Stimulated activated CD4-positive, alpha-beta T cell treated with anti-CD3 and anti-CD28 coated beads, Interleukin-1b, Interleukin-23, amount 100 ng/mL, for 48 hours (primary cell): ENCODE measurements around the gene RFX2.
A peak's percentile ranks its signal among the peaks of the same experiment; 100 is the strongest.
"Not testable (repeated sequence)": the region's sequence is repeated elsewhere in the genome, so short reads cannot be mapped to it uniquely, and the experiment has no call there.

Experiments used
- DNase-seq: peaks from one replicate; pipeline ENCODE4 v3.0.0-alpha.2; 2020

The RFX2 gene

GRCh38 chr19:6033744-6034264, 76.5 kb downstream of the RFX2 start:
- DNase-seq: no peak

GRCh38 chr19:6032827-6033226, 77.5 kb downstream of the RFX2 start:
- DNase-seq: no peak

- no peak for DNase-seq
Measured at GRCh38 chr19:6032381-6032780, 77.9 kb downstream of the RFX2 start.

GRCh38 chr19:6030214-6030507, 80.1 kb downstream of the RFX2 start:
- DNase-seq: no peak

DNA sequence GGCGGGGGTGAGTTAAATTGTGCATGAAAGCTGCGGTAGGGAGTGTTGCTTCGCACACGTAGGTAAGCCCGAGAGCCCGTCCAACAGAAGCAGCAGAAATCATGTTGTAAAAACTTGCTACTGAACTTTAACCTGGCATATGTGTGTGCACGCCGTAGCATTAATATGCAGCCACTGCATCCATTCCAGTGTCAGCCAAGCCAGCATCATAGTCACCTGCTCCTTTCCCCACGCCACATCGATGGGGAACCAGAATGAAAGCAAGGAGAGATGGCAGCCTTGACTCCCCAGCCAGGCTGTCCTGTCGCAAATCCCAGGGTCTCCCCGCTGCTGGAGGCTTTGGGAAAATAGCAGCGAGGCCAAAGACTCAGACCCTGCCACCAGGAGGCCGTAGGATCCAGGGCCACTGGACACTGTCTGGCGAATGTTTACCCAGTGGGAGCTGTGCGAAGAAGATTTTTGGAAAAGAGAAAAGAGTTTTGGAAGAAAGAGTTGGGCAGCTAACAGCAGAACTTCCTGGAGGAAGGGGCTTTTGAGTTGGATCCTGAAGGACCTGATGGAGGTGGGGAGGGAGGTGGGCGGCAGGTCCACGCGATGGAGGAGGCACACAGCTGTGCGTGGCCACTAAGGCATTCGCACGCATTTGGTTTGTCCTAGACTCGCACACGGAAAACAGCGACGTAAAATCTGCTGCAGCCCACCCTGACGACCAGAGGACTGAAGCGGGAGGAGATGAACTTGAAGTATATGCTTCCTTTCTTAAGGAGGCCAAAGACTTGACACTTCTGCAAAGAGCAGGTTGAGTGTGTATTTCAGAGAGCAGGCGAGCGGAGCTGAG, 83.7 kb downstream of the RFX2 start:
- no peak for DNase-seq

DNA sequence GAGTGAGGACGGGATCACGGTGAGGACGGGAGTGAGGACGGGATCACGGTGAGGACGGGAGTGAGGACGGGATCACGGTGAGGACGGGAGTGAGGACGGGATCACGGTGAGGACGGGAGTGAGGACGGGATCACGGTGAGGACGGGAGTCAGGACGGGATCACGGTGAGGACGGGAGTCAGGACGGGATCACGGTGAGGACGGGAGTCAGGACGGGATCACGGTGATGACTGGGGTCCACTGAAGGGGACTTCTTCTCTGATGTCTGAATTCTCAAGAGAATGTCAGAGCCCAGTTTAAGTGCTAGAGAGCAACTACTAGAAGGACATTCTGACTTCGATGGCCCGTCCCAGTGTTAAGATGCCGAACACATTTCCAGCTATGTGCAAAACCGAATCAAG, 85.5 kb downstream of the RFX2 start:
- not testable (repeated sequence) for DNase-seq

DNA sequence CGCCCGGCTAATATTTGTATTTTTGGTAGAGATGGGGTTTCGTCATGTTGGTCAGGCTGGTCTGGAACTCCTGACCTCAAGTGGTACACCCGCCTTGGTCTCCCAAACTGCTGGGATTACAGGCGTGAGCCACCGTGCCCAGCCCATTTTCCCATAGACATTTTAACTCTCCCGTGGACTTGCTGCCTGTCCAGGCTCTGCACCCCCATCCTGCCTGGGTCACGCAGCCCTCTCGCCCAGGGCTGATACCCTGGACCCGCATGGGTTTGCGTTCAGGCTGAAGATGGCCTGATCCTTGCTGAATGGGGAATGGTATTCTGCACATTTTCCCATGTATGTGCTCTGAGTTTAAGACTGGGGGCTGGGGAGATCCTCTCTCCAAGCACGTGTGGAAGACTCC, 86.4 kb downstream of the RFX2 start:
- no peak for DNase-seq

- no peak for DNase-seq
Measured at GRCh38 chr19:6023085-6023682, 87.1 kb downstream of the RFX2 start.

GRCh38 chr19:6022570-6023064, 87.7 kb downstream of the RFX2 start:
- DNase-seq: no peak

- peak; percentile 81 for DNase-seq
Measured at GRCh38 chr19:6021878-6022569, 88.3 kb downstream of the RFX2 start.

GRCh38 chr19:6020972-6021805, 89.1 kb downstream of the RFX2 start:
- no peak for DNase-seq

DNA sequence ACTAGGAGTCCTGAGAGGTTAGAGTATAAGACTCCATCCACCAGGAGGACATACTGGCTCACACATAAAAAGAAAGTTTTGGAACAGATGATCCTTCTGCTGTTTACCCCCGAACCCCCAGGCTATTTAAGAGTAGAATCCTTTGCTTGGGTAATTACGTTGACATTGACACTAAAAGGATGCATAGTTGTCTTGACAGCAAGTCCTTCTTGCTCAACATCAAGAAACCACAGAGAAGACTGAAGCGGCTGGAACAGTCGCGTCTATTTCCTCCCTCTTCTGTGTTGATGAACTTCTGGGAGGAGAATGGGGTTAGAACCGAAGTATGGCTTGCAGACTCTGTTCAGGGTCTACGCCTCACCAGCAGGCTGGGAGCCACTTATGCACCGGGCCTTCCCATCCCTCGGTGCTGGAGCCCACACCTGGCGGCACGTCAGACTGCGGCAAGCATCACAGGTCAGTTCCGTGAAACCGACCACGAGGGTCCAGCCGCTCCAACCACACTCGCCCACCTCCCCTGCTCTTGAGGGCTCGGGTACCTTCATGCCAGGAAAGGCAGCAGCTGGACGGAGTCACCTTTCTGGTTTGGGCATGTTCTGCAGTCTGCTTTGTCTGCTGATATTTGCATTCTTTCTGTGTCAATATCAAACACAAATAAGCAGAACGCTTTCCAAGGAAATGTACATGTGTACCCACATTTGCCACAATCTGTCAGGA, 90.0 kb downstream of the RFX2 start:
- no peak for DNase-seq

DNA sequence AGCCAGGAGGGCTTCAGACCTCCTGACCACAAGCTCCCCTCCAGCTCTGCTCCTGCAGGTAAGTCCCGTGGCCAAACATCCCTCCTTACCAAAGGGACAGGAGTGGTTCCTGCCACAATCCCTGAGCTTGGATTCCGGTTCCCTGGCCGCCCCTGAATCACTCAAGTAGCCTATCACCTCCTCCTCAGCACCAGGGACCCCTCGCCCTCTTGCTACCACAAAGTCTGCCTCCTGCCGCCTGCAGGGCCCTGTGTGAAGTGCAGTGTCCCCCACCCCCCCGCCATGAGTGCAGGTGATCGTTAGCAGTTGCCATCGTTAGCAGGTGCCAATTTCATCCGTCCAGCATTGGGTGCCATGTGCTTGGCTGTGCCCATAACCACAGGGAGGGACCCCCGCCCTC, 91.5 kb downstream of the RFX2 start:
- no peak for DNase-seq

DNA sequence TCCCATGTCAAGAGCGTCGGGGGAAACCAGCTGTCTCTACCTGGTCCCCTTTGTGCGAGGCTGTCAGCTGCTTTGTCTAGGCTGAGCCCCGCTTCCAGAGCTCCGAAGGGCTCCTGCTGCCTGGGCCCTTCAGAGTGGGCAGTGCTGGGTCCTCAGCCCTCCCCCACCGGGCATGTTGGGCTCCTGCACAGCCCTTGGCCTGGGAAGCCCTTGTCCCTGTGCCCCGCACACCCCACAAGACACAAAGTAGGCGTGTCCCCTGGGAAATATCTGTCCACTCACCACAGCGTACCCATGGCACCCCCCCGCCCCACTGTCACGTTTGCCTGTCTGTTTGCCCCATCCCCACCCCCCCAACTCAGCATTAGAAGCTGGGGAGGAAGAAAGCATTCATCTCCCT, 92.7 kb downstream of the RFX2 start:
- no peak for DNase-seq

DNA sequence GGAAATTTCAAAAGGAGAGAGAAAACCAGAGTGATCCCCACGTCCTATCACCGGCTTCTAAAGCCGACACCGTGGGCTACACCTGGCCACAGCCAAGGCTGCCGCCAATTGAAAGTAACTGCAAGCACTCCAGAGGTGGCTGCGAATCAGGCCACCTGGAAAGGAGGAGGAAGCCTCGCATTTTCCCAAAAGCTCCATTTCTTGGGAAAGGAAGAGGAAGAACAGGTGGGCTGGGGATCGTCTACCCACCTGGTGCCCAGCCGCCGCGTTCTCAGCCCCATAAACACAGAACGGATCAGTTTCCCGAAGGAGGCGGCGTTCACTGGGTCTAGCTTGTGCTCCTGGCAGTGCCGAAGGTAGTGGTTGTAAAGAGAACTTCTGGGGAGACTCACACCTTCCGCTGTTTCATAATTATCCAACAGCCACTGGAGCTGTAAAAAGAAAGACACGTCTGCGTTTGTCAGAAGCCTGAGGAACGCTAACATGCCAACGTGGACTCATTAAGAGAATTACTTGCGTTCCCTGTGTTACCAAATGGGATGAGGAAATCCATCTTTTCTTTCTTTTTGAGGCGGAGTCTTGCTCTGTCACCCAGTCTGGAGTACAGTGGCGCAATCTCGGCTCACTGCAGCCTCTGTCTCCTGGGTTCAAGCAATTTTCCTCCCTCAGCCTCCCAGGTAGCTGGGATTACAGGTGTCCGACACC, 94.3 kb downstream of the RFX2 start:
- no peak for DNase-seq

DNA sequence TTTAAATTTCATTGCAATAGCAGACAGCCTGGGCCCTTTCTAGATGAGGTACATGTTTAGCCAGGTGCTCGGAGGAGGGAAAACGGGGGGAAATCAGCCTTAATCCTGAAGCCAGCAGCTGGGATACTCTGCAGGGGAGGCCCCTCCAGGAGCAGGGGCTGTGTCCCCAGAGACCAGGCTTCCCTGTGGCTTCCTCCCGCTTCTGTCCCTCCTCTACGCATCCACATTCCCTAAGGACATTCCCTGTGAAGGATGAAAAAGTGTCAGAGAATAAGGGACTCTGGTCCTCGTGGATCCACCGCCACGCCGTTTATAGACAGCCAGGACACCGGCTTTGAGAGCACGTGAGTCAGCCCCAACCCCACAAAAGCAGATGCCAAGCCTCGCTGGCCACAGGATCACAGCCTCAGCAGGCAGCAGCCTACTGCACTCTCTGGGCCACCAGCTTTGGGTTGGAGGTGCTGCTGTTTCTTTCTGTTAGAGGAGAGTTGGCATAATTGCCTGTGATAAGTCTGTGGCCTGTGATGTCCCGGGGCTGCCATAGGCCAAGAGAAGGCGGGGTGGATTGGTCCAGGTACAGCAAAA, 95.7 kb downstream of the RFX2 start:
- no peak for DNase-seq

DNA sequence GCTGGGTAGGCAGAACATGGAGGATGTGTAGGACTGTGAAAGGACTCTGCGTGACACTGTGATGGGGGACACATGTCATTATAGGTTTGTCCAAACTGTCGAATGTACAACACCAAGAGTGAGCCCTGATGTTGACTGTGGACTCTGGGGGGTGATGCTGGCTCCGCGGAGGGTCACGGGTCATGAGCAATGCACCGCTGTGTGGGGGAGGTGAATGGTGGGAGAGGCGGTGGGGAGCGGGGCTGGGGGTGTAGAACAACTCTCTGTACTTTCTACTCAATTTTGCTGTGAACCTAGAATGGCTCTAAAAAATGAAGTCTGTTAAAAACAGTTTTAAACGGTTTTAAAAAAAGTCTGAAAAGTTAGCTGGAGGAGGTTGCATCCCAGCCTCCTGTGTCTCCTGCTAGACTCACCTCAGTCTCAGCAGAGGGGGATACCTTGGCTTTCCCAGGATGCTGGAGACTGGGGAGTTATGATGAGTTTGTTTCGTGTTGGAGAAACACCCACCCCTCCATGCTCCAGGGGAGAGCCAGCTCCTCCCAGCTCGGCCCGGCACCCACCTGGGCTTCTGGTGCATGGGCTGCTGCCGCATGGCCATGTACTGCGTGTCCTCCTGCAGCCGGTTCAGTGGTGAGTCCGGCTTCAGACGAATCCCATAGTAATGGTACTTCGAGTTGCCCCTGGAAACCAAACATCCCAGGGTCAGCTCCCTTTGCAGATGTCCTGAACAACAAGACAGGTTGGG, 97.7 kb downstream of the RFX2 start:
- DNase-seq: no peak

GRCh38 chr19:6011794-6012193, 98.5 kb downstream of the RFX2 start:
- no peak for DNase-seq

DNA sequence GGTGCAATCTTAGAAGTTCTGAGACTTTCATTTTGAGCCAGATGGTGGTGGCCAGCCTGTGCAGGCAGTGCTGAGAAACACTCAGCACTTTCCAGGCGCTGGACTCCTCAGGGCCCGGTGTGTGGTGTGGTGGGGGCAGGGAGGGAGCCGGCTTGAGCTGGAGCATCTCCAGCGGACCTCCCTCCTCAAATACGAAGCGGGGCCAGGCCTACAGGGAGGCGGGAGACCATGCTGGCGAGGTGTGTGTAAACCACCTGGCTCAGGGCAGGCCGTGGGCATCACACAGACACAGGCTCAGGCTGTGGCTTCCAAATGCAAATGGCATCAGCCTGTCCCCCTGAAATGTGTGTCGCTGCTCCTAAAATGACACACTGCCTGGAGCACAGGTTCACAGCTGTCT, 99.1 kb downstream of the RFX2 start:
- no peak for DNase-seq

GRCh38 chr19:6010107-6010506, 100.2 kb downstream of the RFX2 start:
- no peak for DNase-seq
